Keratinocyte (primary cell): ENCODE measurements around the gene CDON. TPM values are rescaled to one million over a fixed set of nuclear protein-coding genes. Genes with fewer than 3 reads are reported as not detected.

Experiments
- DNase-seq: peaks from one replicate; pipeline ENCODE4 v3.0.0-alpha.2; 2011; ENCODE audit warnings: low read depth, missing footprints, low spot score
- FAIRE-seq: peaks from 2 replicates; lab custom pipeline; 2011; peaks lifted over from hg19 to GRCh38; lab: Jason Lieb, UNC
- H2AFZ ChIP-seq: 2 replicates; pipeline ENCODE4 v1.6.0; 2012; ENCODE audit warnings: low read length, control low read depth, inconsistent platforms; ENCODE audit not compliant: control insufficient read depth
- H3K27ac ChIP-seq: 2 replicates; pipeline ENCODE4 v1.5.1; 2011; ENCODE audit warnings: low read length; ENCODE audit not compliant: control insufficient read depth, insufficient read depth
- H3K27me3 ChIP-seq: 3 replicates; pipeline ENCODE4 v1.6.0; 2011; ENCODE audit warnings: low read length; ENCODE audit not compliant: control insufficient read depth, insufficient read depth; ENCODE audit errors: extremely low read depth
- H3K36me3 ChIP-seq, 2 experiments: 2 replicates in 1 of 2; 3 replicates in 1 of 2; pipeline ENCODE4 v1.5.1; 2011; ENCODE audit warnings: low read length in 2 of 2, mild to moderate bottlenecking in 1 of 2; ENCODE audit not compliant: control insufficient read depth in 2 of 2, insufficient read depth in 2 of 2; ENCODE audit errors: extremely low read depth in 1 of 2
- H3K4me1 ChIP-seq: 3 replicates; pipeline ENCODE4 v1.5.1; 2011; ENCODE audit warnings: low read length; ENCODE audit not compliant: control insufficient read depth, insufficient read depth; ENCODE audit errors: extremely low read depth
- H3K4me2 ChIP-seq: 3 replicates; pipeline ENCODE4 v1.6.0; 2011; ENCODE audit warnings: low read depth, low read length; ENCODE audit not compliant: control insufficient read depth, insufficient read depth; ENCODE audit errors: extremely low read depth
- H3K4me3 ChIP-seq, 3 experiments: fragments of 200-600 bp in 1 of 3; sonication (generic) in 1 of 3; 2 replicates in 2 of 3; 3 replicates in 1 of 3; pipeline ENCODE4 v1.5.1; 2011 to 2016; ENCODE audit warnings: low read length in 3 of 3, mild to moderate bottlenecking in 3 of 3, control low read depth in 2 of 3, inconsistent platforms in 1 of 3, low read depth in 1 of 3, mixed read lengths in 1 of 3, mixed run types in 1 of 3, moderate library complexity in 1 of 3; ENCODE audit not compliant: control insufficient read depth in 2 of 3, insufficient read depth in 2 of 3; ENCODE audit errors: extremely low read depth in 1 of 3
- H3K79me2 ChIP-seq: 2 replicates; pipeline ENCODE4 v1.6.0; 2012; ENCODE audit warnings: low read length; ENCODE audit not compliant: control insufficient read depth, insufficient read depth
- H3K9ac ChIP-seq: 3 replicates; pipeline ENCODE4 v1.6.0; 2011; ENCODE audit warnings: low read length; ENCODE audit not compliant: control insufficient read depth, insufficient read depth; ENCODE audit errors: extremely low read depth
- H3K9me1 ChIP-seq: 3 replicates; pipeline ENCODE4 v1.6.0; 2011; ENCODE audit warnings: low read length; ENCODE audit not compliant: control insufficient read depth, insufficient read depth; ENCODE audit errors: extremely low read depth
- H3K9me3 ChIP-seq: 2 replicates; pipeline ENCODE4 v1.5.1; 2012; ENCODE audit warnings: low read depth, low read length; ENCODE audit not compliant: control insufficient read depth
- H4K20me1 ChIP-seq: 3 replicates; pipeline ENCODE4 v1.6.0; 2011; ENCODE audit warnings: low read length; ENCODE audit not compliant: control insufficient read depth, insufficient read depth; ENCODE audit errors: extremely low read depth
- CTCF ChIP-seq, 3 experiments: IDR thresholded peaks in 1 of 3; conservative IDR thresholded peaks in 1 of 3; optimal IDR thresholded peaks in 1 of 3; 2 replicates in 2 of 3; 3 replicates in 1 of 3; pipeline versions ENCODE3 to v1.5.1; 2011; ENCODE audit warnings: low read length in 3 of 3, mild to moderate bottlenecking in 3 of 3, moderate library complexity in 2 of 3, control low read depth in 1 of 3, inconsistent platforms in 1 of 3; ENCODE audit not compliant: insufficient read depth in 2 of 3; ENCODE audit errors: extremely low read depth in 1 of 3
- EZH2 ChIP-seq: IDR thresholded peaks from one replicate; pipeline ENCODE4 v1.6.1; 2012; ENCODE audit warnings: inconsistent platforms, mild to moderate bottlenecking, low read length, moderate library complexity
- dilution Hi-C: fragments of 300-500 bp; cut with MboI; formaldehyde crosslinking; loops from one replicate; pipeline ENCODE4 v1.7.0; 2020; ENCODE audit warnings: low sequenced_read_pairs; ENCODE audit not compliant: extremely low pct_ligation_motif_present
- polyA plus RNA-seq, 5 experiments: library from polyadenylated mRNA; depleted of rRNA in 3 of 5; stranded (reverse) in 3 of 5; stranded (forward) in 1 of 5; unstranded in 1 of 5; fragments of >200 nt; gene quantifications; 1 replicate in 1 of 5; 2 replicates in 3 of 5; 3 replicates in 1 of 5; pipeline versions ENCODE4 v1.2.1 to v1.2.3, GENCODE V29; 2011 to 2012; ENCODE audit warnings: missing spikeins in 2 of 5, low read depth in 1 of 5, low replicate concordance in 1 of 5

The CDON gene
- polyA plus RNA-seq, 1 donor (not counting 4 experiments of a cell fraction or from before 2014, with no cell fraction given), result 1.0 TPM

- Histone ChIP-seq H3K27me3 (peaks cover 4% of the 10 kb centered on the region), H3K79me2 (no peaks in the 10 kb centered on the region), H3K4me3 (no peak overlapping the region), H3K36me3 (no peaks in the 10 kb centered on the region), H2AFZ (no peak overlapping the region), H4K20me1 (no peaks in the 10 kb centered on the region), H3K9ac (no peak overlapping the region), H3K9me3 (no peaks in the 10 kb centered on the region), H3K27ac (no peak overlapping the region), H3K9me1 (no peaks in the 10 kb centered on the region), H3K4me1 (peaks cover 22% of the 10 kb centered on the region), H3K4me2 (no peak overlapping the region)
- DNase-seq (no peak), FAIRE-seq (no peak)
- dilution Hi-C loops, result no loop called here
- TF ChIP-seq CTCF (optimal IDR thresholded peaks at IDR 0.05 in 1 of 3, IDR thresholded peaks at IDR 0.05 in 1 of 3, conservative IDR thresholded peaks at IDR 0.05 in 1 of 3; ENCODE audit: extremely low read depth in 1 of 3, insufficient read depth in 2 of 3, low read length in 3 of 3), result no peak
- TF ChIP-seq EZH2, result no peak
These were observed 108.3 kb downstream of the CDON start for GRCh38 chr11:125954123-125954944.

- Histone ChIP-seq H3K4me1 (peaks cover 22% of the 10 kb centered on the region), H3K9me3 (no peaks in the 10 kb centered on the region), H4K20me1 (no peaks in the 10 kb centered on the region), H2AFZ (peak overlapping the region; percentile 58), H3K9ac (no peak overlapping the region), H3K9me1 (no peaks in the 10 kb centered on the region), H3K4me3 (peak overlapping the region in 1 of 3 experiments; percentile 43), H3K4me2 (peak overlapping the region; percentile 66), H3K79me2 (no peaks in the 10 kb centered on the region), H3K36me3 (no peaks in the 10 kb centered on the region), H3K27me3 (peaks cover 4% of the 10 kb centered on the region), H3K27ac (no peak overlapping the region)
- no peak for DNase-seq
- no peak for FAIRE-seq
- dilution Hi-C loops, result no loop called here
- TF ChIP-seq CTCF (optimal IDR thresholded peaks at IDR 0.05 in 1 of 3, IDR thresholded peaks at IDR 0.05 in 1 of 3, conservative IDR thresholded peaks at IDR 0.05 in 1 of 3; ENCODE audit: extremely low read depth in 1 of 3, insufficient read depth in 2 of 3, low read length in 3 of 3) (no peak), EZH2 (no peak)
These were observed 109.2 kb downstream of the CDON start for GRCh38 chr11:125953401-125953935.
